HCT116 (cell line): ENCODE data around the gene TBX4. TPM values are rescaled to one million over a fixed set of nuclear protein-coding genes. Genes with fewer than 3 reads are reported as not detected.

Source experiments
- ATAC-seq: fragments of 200-7000 bp; cut with Tn5 transposase; 2 replicates; pipeline ENCODE4 v1.9.1; 2020; ENCODE audit warnings: mild to moderate bottlenecking, moderate library complexity
- BruUV-seq: library from RNA; stranded (reverse); fragments of 400-500 nt; replicated peaks from 2 replicates; lab custom pipeline; 2021; lab: Mats Ljungman, UMichigan
- CTCF ChIA-PET: fragments of 300-600 bp; sonication (Branson Sonifier 250); formaldehyde crosslinking; loops from one replicate; lab custom pipeline; 2021; ENCODE audit warnings: antibody characterized with exemption; lab: Charles Lee
- POLR2A ChIA-PET: fragments of 300-600, 350-600 bp; sonication (Branson Sonifier 250); formaldehyde crosslinking; loops from one replicate; lab custom pipeline; 2021; ENCODE audit warnings: antibody characterized with exemption; lab: Charles Lee
- RAD21 ChIA-PET, 2 experiments: fragments of 300-600 bp; sonication (Branson Sonifier 250); formaldehyde crosslinking; loops; one replicate each; lab custom pipeline; 2023; ENCODE audit warnings: low total read pairs in 2 of 2; ENCODE audit not compliant: uncharacterized antibody in 2 of 2, unreplicated experiment in 2 of 2, low non-redundant PET in 1 of 2; lab: Charles Lee
- DNase-seq: peaks from one replicate; pipeline ENCODE4 v3.0.0-alpha.2; 2010; ENCODE audit warnings: low read depth, low spot score
- H2AFZ ChIP-seq: fragments of 200-600 bp; shearing (Covaris generic), sonication (generic); 2 replicates; pipeline ENCODE4 v1.6.1; 2017; ENCODE audit warnings: low read depth, mixed run types, mixed read lengths, antibody characterized with exemption, low read length; ENCODE audit not compliant: poor library complexity, severe bottlenecking
- H3K27ac ChIP-seq: 2 replicates; pipeline ENCODE4 v1.5.1; 2012; ENCODE audit warnings: low read depth, low read length
- H3K27me3 ChIP-seq: fragments of 200-600 bp; sonication (generic); 2 replicates; pipeline ENCODE4 v1.6.1; 2016; ENCODE audit warnings: mixed run types, low read length, mixed read lengths; ENCODE audit not compliant: insufficient read depth
- H3K36me3 ChIP-seq, 2 experiments: fragments of 200-500 bp in 1 of 2; fragments of 200-600 bp in 1 of 2; sonication (Bioruptor generic) in 1 of 2; sonication (generic) in 1 of 2; 2 replicates each; pipeline versions ENCODE4 v1.5.1 to v1.6.1; 2014 to 2016; ENCODE audit warnings: low read length in 2 of 2, inconsistent platforms in 1 of 2, mixed read lengths in 1 of 2, mixed run types in 1 of 2; ENCODE audit not compliant: insufficient read depth in 2 of 2, control insufficient read depth in 1 of 2
- H3K4me1 ChIP-seq, 2 experiments: fragments of 200-600 bp in 1 of 2; sonication (generic) in 1 of 2; 2 replicates each; pipeline versions ENCODE4 v1.5.1 to v1.6.1; 2012 to 2017; ENCODE audit warnings: low read length in 2 of 2, inconsistent platforms in 1 of 2, mild to moderate bottlenecking in 1 of 2, mixed read lengths in 1 of 2, mixed run types in 1 of 2, moderate library complexity in 1 of 2; ENCODE audit not compliant: insufficient read depth in 2 of 2, control insufficient read depth in 1 of 2
- H3K4me2 ChIP-seq: fragments of 200-600 bp; sonication (generic); 2 replicates; pipeline ENCODE4 v1.6.1; 2017; ENCODE audit warnings: mixed run types, low read length, mixed read lengths
- H3K4me3 ChIP-seq, 2 experiments: fragments of 200-600 bp in 1 of 2; sonication (generic) in 1 of 2; replicated peaks in 1 of 2; 2 replicates each; pipeline ENCODE4 v1.5.1; 2011 to 2016; ENCODE audit warnings: low read length in 2 of 2, control low read depth in 1 of 2, low read depth in 1 of 2, mild to moderate bottlenecking in 1 of 2, mixed read lengths in 1 of 2, mixed run types in 1 of 2
- H3K79me2 ChIP-seq: fragments of 200-600 bp; sonication (generic); 2 replicates; pipeline ENCODE4 v1.6.1; 2017; ENCODE audit warnings: mild to moderate bottlenecking, mixed run types, low read length, moderate library complexity, mixed read lengths; ENCODE audit not compliant: insufficient read depth
- H3K9ac ChIP-seq: fragments of 200-600 bp; sonication (generic); 2 replicates; pipeline ENCODE4 v1.6.1; 2016; ENCODE audit warnings: low read length, mixed read lengths
- H3K9me2 ChIP-seq: fragments of 200-600 bp; sonication (generic), shearing (Covaris generic); 2 replicates; pipeline ENCODE4 v1.6.1; 2017; ENCODE audit warnings: mixed run types, mild to moderate bottlenecking, moderate library complexity; ENCODE audit not compliant: insufficient read depth
- H3K9me3 ChIP-seq, 2 experiments: fragments of 200-500 bp in 1 of 2; fragments of 200-600 bp in 1 of 2; sonication (Bioruptor generic) in 1 of 2; sonication (generic) in 1 of 2; 2 replicates each; pipeline ENCODE4 v1.6.1; 2014 to 2017; ENCODE audit warnings: low read length in 2 of 2, mixed read lengths in 2 of 2, inconsistent platforms in 1 of 2, low read depth in 1 of 2, mild to moderate bottlenecking in 1 of 2, mixed run types in 1 of 2, moderate library complexity in 1 of 2; ENCODE audit not compliant: control insufficient read depth in 1 of 2, insufficient read depth in 1 of 2
- H4K20me1 ChIP-seq: fragments of 200-600 bp; sonication (generic), shearing (Covaris generic); 2 replicates; pipeline ENCODE4 v1.6.1; 2017; ENCODE audit warnings: mixed run types, mild to moderate bottlenecking, moderate library complexity; ENCODE audit not compliant: insufficient read depth
- ATF3 ChIP-seq: IDR thresholded peaks from 2 replicates; pipeline ENCODE4 v1.6.1; 2012
- ELF1 ChIP-seq: IDR thresholded peaks from 2 replicates; pipeline ENCODE4 v1.6.1; 2012; ENCODE audit warnings: low read depth, borderline replicate concordance
- EZH2phosphoT487 ChIP-seq: fragments of 200-600 bp; IDR thresholded peaks from 2 replicates; pipeline ENCODE4 v1.6.1; 2018; ENCODE audit warnings: antibody characterized with exemption, borderline replicate concordance
- FOSL1 ChIP-seq: IDR thresholded peaks from 2 replicates; pipeline ENCODE4 v1.6.1; 2012; ENCODE audit warnings: low read depth
- MAX ChIP-seq: IDR thresholded peaks from 2 replicates; pipeline ENCODE4 v1.6.1; 2012
- RAD21 ChIP-seq: IDR thresholded peaks from 2 replicates; pipeline ENCODE4 v1.6.1; 2012; ENCODE audit warnings: low read depth, mild to moderate bottlenecking
- REST ChIP-seq: IDR thresholded peaks from 2 replicates; pipeline ENCODE4 v1.6.1; 2012; ENCODE audit warnings: low read depth
- intact Hi-C: fragments of 100-400 bp; cut with micrococcal nuclease; formaldehyde crosslinking; loops from 2 replicates; pipeline ENCODE4 v1.10.0; 2022
- total RNA-seq: library from RNA; stranded (reverse); gene quantifications from one replicate; pipeline ENCODE4 v1.2.1, GENCODE V29; 2021; ENCODE audit not compliant: unreplicated experiment
- TF ChIP-seq, protein P1 (sequence below), 3 experiments: fragments of 200-600 bp in 1 of 3; sonication (generic) in 1 of 3; IDR thresholded peaks in 2 of 3; conservative IDR thresholded peaks in 1 of 3; 2 replicates each; pipeline ENCODE4 v1.5.1; 2012 to 2017; ENCODE audit warnings: low read depth in 2 of 3, low read length in 2 of 3, antibody characterized with exemption in 1 of 3, borderline replicate concordance in 1 of 3, control low read depth in 1 of 3, mild to moderate bottlenecking in 1 of 3, mixed read lengths in 1 of 3, mixed run types in 1 of 3, moderate library complexity in 1 of 3; ENCODE audit not compliant: insufficient read depth in 1 of 3
- TF ChIP-seq, protein P2 (sequence below): IDR thresholded peaks from 2 replicates; pipeline ENCODE4 v1.6.1; 2011; ENCODE audit warnings: mild to moderate bottlenecking, low read length, moderate library complexity; ENCODE audit not compliant: insufficient replicate concordance; ENCODE audit errors: extremely low read depth

TBX4 gene
- total RNA-seq, 1 experiment from 2014 or later, result 0.27 TPM

DNA sequence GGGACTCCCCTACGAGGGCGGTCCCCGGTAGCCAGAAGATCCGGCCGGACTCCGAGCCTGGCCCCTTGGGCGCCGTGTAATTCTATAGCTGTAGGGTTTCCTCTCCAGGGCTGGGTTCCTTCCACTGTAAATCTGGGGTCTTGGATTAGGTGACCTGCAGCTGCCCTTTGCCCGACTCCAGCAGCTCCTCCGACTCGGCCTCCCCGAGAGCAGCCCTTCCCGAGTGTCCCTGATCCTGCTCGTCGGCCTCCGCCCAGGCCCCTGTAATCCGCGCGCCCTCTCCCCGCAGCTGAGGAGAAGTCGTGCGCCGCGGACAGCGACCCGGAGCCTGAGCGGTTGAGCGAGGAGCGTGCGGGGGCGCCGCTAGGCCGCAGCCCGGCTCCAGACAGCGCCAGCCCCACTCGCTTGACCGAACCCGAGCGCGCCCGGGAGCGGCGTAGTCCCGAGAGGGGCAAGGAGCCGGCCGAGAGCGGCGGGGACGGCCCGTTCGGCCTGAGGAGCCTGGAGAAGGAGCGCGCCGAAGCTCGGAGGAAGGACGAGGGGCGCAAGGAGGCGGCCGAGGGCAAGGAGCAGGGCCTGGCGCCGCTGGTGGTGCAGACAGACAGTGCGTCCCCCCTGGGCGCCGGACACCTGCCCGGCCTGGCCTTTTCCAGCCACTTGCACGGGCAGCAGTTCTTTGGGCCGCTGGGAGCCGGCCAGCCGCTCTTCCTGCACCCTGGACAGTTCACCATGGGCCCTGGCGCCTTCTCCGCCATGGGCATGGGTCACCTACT, 47.1 kb upstream of the TBX4 start (continued):
- no peak for TF ChIP-seq REST
- TF ChIP-seq ELF1, result no peak
- TF ChIP-seq FOSL1, result no peak
- no peak for TF ChIP-seq EZH2phosphoT487
- TF ChIP-seq RAD21, result no peak
- TF ChIP-seq MAX, result no peak

- POLR2A ChIA-PET, result interaction anchor here (0.6 kb wide), 1 partner anchor 614 kb away, joined by 7 read pairs; no protein-coding TSS in a partner anchor
- no peak overlapping the region for H3K9ac ChIP-seq
- CTCF ChIA-PET, result interaction anchor here (1.0 kb wide), 1 partner anchor 12 kb away, joined by 3 read pairs; no protein-coding TSS in a partner anchor
- H3K9me3 ChIP-seq, result no peaks in the 10 kb centered on the region
- H3K27ac ChIP-seq, result no peak overlapping the region
- H3K79me2 ChIP-seq, result no peaks in the 10 kb centered on the region
- H3K4me1 ChIP-seq, result peaks cover 11 to 15% of the 10 kb centered on the region in 2 experiments; a peak in 3 of 4 replicates
- no peak overlapping the region for H2AFZ ChIP-seq
- DNase-seq (no peak), ATAC-seq (no peak)
- H3K9me2 ChIP-seq, result no peaks in the 10 kb centered on the region
- intact Hi-C loops, result no loop called here
- no peaks in the 10 kb centered on the region for H3K36me3 ChIP-seq
- RAD21 ChIA-PET, result interaction anchor here in 1 of 2 experiments (0.6 kb wide), 1 partner anchor 226 kb away, joined by 4 read pairs; no protein-coding TSS in a partner anchor
- no peaks in the 10 kb centered on the region for H4K20me1 ChIP-seq
- no peaks in the 10 kb centered on the region for H3K27me3 ChIP-seq
- no peak overlapping the region for H3K4me3 ChIP-seq
- no TSS peak for BruUV-seq
- no peak overlapping the region for H3K4me2 ChIP-seq
- TF ChIP-seq ATF3, result no peak
- TF ChIP-seq, protein P1, sequence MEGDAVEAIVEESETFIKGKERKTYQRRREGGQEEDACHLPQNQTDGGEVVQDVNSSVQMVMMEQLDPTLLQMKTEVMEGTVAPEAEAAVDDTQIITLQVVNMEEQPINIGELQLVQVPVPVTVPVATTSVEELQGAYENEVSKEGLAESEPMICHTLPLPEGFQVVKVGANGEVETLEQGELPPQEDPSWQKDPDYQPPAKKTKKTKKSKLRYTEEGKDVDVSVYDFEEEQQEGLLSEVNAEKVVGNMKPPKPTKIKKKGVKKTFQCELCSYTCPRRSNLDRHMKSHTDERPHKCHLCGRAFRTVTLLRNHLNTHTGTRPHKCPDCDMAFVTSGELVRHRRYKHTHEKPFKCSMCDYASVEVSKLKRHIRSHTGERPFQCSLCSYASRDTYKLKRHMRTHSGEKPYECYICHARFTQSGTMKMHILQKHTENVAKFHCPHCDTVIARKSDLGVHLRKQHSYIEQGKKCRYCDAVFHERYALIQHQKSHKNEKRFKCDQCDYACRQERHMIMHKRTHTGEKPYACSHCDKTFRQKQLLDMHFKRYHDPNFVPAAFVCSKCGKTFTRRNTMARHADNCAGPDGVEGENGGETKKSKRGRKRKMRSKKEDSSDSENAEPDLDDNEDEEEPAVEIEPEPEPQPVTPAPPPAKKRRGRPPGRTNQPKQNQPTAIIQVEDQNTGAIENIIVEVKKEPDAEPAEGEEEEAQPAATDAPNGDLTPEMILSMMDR (IDR thresholded peaks at IDR 0.05 in 2 of 3, conservative IDR thresholded peaks at IDR 0.05 in 1 of 3; ENCODE audit: borderline replicate concordance in 1 of 3, insufficient read depth in 1 of 3, low read depth in 2 of 3, low read length in 2 of 3), result no peak
- no peak for TF ChIP-seq ELF1
- TF ChIP-seq, protein P2, sequence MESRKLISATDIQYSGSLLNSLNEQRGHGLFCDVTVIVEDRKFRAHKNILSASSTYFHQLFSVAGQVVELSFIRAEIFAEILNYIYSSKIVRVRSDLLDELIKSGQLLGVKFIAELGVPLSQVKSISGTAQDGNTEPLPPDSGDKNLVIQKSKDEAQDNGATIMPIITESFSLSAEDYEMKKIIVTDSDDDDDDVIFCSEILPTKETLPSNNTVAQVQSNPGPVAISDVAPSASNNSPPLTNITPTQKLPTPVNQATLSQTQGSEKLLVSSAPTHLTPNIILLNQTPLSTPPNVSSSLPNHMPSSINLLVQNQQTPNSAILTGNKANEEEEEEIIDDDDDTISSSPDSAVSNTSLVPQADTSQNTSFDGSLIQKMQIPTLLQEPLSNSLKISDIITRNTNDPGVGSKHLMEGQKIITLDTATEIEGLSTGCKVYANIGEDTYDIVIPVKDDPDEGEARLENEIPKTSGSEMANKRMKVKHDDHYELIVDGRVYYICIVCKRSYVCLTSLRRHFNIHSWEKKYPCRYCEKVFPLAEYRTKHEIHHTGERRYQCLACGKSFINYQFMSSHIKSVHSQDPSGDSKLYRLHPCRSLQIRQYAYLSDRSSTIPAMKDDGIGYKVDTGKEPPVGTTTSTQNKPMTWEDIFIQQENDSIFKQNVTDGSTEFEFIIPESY, result no peak
Measured at GRCh38 chr17:61405686-61406536, 46.3 kb upstream of the TBX4 start.
